Stimulated activated CD8-positive, alpha-beta memory T cell treated with anti-CD3 and anti-CD28 coated beads, Interleukin-4, amount 100 ng/mL, for 4 hours (primary cell): ENCODE measurements around the gene ARRB1.
"Not testable (repeated sequence)": the region's sequence is repeated elsewhere in the genome, so short reads cannot be mapped to it uniquely, and the experiment has no call there.

Experiments
- DNase-seq, 2 donors: peaks; one replicate each; pipeline ENCODE4 v3.0.0-alpha.2; 2020; ENCODE audit warnings: low read depth in 2 of 2, low spot score in 1 of 2

ARRB1 gene

DNA sequence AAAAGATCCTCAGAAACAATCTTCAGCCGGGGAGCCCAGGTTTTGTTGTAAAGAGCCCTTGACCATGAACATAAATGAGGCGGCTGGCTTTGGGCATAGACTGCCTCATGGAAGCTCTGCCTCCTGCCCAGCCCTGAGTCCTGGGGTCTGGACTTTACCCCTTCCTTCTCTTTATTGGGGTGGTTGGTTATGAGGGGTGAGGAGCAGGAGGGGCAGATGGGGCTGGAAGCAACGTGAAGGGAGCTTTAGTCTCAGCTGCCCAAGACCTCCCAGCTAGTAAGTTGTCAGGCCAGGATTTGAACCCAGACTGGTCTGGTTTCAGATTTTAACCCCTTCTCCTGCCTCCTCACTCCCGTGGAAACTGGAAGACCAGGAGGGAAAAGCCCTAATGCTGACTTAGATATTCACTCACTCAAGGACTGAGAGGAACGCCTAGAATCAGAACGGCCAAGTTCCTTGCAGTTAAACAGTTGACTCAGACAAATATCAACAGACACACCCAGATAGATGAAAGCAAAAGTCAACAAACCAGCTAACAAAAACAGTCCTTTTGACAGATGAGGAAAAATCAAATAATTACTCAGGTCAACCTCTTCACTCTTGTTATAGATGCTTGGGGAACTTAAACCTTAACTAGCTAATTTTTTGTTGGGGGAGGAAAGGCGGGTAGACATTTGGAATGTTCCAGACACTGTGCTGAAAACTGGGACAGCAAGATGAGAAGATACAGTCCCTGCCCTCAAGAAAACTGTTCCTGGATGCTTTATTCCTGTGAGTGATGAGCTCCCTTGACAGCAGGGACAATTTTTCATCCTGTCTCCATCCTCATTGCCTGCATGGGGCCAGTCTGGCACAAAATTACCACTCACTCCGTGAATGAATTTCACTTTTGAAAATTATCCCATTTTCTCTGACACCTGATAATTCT is 20.8 kb upstream of the ARRB1 start:
- DNase-seq, result no peak

DNA sequence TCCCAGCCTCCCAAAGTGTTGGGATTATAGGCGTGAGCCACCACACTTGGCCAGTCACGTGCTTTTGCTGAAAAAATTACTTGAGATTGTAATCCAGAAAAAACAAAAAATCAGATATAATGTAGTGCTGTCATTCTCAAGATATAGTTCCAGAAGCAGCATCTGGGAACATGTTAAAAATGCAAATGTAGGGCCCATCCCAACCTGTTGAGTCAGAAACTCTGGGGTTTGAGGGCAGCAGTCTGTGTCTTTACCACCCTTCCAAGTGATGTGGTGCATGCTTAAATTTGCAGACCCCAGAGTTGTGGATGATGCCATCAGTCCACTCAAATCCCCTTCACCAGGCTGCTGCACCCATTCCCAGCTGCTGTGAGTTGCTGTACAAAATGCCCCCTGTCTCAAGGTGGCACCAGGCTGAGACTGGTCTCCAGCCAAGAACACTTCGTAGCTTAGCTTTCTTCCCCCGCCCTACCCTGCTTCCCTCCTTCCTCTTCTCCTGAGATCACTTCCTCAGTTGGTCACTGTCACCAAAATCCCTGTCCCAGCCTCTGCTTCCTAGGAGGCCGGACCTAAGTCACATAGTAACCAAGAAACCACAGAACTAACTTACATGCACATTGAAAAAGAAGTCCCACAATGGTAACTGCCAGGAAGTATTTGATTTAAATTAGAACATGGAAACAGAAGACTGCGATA is 18.2 kb upstream of the ARRB1 start:
- DNase-seq, result no peak

DNA sequence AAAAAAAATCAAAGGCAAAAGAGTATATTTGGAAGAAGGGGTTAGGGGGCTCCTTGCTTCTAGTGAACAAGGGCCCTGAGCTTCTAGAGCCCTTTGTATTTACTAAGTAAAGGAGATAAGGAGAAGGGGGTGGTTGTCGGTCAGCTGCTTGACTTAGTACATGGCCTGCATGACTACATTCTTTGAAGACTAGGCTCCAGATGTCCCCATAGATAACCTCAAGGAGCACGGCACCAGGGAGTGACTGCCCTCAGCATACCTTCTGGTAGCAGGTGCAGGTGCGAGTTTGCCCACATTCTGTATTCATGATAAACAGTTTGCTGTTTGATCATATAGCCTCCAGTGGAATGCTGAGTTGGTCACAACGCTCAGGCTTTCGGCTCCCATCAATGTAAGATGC is 15.4 kb upstream of the ARRB1 start:
- not testable (repeated sequence) for DNase-seq

DNA sequence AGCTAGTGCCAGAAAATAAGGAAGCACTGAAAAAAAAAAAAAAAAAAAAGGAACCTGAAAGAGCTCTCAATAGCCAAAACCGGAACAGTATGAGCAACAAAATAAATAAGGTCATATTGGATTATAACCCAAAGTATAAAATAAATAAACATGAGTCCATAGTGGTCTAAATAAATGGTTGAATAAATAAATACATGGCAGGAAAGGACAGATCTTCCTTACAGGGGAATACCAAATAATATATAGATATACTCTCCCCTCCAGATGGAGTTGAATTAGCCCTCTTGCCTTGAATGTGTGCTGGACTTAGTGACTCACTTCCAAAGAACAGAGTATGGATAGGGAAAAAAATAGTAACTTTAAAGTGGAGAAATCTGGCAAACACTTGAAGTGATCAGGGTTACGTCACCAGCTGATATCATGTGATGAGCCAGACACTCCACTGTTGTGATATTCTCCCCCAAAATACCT is 14.3 kb upstream of the ARRB1 start:
- DNase-seq, result no peak

DNA sequence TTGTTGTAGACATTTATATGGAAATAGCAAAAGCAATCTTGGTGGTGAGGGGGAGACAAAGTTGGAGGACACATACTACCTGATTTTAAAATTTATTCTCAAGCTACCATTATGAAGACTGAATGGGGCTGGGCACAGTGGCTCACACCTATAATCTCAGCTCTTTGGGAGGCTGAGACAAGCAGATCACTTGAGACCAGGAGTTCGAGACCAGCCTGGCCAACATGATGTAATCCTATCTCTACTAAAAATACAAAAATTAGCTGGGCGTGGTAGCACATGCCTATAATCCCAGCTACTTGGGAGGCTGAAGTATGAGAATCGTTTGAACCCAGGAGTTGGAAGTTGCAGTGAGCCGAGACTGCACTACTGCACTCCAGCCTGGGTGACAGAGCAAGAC is 10.8 kb upstream of the ARRB1 start:
- DNase-seq, result not testable (repeated sequence)

DNA sequence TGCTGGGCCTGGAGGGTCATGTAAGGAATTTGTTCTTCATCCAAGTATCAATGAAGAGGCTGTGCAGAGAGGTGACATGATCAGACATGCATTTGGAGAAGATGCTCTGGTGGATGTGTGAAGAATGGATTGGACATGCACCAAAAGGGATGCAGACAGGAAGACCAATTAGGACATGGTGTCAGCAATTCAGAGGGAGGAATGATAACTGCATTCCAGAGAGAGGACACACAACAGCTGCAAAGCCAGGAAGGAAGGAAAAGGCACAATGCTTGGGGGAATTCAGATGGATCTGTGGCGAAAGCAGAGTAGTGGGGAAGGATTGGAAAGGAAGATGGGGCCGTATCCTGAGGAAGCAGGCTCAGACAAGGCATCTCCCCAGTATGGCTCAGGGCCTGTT is 5.2 kb upstream of the ARRB1 start:
- DNase-seq, result no peak

DNA sequence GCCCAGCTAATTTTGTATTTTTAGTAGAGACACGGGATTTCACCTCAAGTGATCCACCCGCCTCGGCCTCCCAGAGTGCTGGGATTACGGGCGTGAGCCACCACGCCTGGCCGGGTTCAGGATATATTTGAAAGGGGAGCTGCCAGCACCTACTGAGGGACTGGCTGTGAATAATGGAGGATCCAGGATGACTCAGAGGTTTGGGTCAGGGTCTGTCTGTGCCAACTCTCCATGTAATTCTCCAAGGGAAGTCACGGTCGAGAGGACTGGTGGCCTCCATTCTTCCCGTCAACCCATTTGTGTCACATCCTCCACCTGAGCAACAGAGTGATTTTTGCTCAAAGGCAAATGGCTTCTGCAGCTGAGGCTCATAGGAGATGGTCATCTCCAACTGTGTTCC is 3.6 kb upstream of the ARRB1 start:
- no peak for DNase-seq

DNA sequence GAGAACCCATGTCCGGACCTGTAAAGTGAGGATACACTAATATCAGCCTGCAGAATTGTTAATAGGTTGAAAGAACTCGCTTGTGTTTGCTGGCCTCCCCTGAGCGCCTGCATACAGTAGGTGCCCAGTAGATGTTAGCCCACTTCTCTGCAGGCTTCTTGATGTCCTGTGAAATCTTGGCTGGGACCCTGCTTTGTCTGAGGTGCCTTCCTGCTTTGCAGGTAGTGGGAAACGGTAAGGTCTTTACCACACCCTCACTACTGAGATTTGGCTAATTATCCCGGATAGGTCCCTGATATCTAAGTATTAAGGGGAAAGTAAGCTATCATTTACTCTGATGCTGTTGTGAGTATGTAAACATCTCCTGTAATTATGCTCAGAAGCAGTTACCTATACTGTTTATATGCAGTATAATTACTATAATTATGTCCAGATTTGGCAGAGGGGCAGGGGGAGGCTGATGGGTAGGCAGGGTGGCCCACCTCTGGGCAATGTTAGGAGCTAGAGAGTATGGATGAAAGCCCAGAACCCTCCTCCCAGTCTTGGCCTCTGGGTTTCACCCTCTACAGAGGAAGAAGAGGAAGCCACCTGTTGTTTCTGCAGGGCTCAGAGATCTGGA is 1.2 kb upstream of the ARRB1 start:
- DNase-seq, result no peak

DNA sequence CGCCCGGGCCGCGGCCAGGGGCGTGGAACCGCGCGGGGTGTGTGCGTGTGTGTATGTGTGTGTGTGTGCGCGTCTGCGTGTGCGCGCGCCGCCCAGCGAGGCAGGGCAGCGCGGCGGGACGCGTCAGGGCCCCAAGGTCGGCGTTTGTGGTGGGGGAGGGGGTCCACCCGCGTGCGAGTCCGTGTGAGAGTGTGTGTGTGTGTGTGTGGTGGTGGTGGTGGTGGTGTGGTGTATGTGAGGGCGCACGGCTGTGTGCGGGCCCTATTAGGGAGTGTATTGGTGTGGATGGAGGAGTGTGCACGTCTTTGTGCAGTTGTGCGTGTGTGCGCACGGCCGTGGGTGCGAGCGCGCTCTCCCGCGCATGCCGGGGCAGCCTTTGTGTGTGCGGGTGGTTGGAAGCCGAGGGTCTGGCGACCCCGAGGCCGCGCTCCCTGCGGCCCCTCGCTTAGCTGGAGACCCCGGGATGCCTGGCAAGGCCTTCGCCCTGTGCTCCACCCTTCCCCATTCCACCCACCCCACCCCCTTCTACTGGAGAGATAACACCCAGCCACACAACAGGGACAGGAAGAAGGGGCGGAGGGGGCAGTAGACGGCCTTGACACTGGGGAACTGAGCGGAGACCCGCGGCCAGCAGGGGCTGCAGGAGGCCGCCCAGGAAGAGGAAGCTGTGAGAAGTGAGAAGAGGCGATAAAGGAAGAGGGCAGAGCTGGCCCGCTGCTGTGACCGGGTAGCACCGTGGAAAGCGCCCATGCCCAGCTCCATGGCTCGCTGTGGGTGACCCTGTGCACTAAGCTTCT is 528 bp upstream of the ARRB1 start:
- DNase-seq, result peak in 1 of 2 donors; percentile 23

DNA sequence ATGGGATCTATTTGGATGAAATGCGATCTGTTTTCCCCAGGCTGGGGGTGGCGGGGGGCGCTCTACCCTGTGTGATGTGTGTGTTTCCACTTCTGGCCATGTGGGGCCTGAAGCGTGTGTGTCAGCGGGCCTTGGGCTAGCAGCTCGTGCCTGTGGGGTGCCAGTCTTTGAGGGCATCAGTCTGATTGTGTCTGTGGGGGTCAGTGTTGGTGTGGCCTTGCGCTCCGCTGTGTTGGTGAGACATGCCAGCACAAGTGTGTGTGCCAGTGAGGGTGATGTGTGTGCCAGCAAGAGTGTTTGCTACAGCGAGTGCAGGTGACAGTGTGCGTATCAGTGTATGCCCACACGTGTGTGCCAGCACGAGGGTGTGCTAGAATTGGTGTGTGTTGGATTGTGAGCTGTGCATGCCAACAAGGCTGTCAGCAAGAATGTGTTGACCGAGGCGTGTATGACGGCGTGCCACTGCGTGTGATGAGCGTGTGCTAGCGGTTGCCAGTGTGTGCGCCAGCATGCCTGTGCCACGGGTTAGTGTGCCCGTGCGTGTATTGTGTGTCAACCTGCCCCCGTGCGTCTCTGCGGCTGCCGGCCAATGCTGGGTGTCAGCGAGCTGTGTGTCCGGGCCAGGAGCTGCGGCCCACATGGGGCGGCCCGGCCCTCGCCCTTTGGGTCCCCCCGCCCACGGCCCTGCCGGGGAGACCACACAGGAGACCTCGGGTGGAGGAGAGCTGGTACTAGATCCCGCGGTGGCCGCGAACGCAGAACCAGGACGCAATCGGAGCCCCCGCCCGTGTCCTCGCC is 519 bp downstream of the ARRB1 start:
- DNase-seq, result peak in 1 of 2 donors; percentile 19

DNA sequence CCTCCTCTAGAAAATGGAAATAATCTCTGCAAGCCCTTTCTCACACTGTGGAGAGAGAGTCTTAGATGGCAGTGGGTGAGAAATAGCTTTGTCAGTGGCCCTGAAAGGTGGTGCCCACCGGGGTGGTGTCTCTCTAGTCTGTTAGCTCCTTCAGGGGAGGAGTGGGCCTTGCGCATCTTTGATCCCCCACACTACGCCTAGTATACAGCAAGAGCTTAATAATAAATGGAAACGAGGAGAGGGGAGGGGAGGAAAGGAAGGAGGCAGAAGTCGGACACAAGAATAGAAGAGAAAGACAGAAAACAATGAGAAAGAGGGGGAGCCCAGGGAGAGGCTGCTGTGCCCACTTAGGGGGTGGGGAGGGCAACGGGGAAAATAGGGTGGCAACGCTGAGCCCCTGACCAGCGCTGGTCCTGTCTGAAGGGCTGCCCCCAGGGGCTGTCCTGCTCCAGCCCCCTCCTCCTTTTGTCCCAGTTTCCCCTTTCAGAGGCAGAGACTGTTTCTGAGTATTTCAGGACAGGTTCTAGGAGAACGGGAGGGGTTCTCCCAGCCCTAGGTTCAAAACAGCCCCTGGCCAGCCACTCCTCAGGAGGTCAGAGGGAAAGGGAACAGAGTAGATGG is 1.2 kb downstream of the ARRB1 start:
- no peak for DNase-seq

DNA sequence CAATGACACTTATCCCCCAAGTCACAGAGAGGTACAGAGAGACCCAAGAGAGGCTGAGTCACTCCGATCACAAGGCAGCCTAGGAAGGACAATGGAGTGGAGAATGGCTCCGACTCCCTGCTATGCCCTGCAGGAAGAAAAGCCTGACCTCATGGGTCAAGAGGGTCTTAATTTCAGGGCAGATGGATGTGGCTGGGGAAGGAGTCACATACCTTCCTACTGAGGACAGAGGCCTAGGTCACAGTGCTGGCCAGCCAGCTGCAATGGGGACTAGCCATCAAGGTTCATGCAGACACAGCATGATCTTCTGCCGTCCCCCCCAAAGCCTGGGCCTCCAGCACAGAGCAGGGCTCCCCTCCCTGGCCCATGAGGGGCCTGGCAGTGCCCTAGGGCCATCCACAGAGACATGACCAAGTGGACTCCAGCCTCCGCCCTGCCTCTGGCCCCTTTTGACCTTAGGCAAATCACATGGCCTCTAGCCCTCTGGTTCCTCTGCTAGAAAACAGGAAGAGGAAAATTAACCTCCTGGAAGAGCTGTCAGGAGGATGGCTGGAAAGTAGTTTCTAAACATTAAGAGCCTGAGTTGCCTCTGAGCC is 1.8 kb downstream of the ARRB1 start:
- DNase-seq, result no peak

DNA sequence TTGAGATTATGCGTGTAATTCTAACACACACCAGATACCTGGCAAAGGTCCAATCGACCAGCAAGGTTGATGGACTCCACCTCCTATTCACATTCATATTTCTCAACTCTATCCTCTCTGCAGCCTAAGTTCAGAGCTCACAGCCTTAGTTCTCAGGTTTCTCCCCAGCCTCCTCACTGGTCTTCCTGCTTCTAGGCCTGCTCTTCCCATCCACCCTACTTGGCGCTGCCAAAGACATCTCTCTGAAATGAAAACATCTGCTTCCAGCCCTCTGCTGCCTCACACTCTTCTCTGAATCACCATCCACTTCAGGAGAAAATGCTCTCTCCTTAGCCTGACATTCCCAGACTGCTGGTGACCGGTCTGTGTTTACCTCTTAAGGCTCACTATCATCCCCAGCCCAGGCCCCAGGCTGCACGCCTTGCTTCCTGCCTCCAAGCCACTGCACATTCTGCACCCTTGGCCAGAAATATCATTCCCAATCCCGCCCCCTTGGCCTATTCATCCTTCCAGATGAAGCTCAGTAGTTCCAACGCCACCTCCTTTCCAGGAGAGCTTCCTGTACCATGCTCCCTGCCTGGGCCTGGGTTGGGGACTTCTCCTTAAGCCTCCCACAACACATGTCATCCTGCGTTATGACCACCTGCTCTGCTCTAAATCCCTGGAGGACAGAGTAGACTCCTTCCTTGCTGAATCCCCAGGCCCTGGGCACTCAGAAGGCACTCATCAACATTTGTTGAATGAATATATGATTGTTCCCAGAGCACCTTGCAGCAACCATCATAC is 3.5 kb downstream of the ARRB1 start:
- DNase-seq, result no peak

DNA sequence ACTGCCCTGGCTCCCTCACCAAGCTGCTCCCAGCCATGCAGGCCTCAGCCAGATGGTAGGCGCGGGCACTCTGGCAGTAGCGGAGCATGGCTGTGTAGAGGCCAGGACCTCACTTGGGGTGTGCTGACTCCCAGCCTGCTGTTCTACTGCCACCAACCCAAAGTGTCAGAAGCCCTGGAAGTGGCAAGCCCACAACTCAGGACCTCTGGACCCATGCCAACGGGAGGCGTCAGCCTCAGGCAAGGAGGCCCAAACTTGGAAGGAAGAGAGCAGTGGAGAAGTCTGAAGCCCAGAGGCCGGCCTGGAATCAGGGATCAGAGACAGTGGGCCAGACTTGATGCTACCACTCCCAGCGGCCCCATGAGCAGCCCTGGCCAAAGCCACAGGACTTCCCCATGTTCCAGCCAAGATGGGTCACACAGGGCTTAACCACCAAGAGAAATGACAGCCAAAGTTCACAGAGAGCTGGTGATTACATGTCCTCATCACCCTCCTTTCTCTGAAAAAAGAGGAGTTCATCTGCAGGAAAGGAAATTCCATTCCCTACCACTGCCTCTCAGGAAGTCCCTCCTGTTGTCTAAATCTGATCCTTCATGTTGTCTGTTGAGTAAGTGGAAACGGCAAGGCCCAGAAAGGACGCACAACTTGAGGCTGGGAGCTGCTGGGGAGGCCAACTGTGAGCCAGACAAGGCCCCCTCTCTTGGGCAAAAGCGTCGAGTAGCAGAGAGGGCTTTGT is 4.4 kb downstream of the ARRB1 start:
- DNase-seq, result no peak

DNA sequence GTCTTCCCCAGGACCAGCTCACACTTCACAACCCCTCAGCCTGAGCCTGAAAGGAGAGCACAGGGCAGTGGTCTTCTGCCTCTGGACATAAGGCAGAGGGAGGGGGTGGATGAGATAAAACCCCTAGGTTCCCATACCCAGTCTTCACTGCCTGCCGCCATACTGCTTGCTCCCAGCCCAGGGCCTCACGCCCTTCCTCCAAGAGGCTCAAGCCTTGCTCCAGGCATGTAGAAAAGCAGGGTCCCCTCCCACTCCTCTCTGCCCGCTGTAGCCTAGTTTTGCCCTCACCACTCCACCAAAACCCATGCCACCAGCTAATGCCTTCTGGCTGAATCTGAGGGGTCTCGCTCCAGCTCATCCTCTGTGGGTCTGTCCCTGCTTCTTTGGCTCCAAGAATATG is 5.2 kb downstream of the ARRB1 start:
- no peak for DNase-seq

DNA sequence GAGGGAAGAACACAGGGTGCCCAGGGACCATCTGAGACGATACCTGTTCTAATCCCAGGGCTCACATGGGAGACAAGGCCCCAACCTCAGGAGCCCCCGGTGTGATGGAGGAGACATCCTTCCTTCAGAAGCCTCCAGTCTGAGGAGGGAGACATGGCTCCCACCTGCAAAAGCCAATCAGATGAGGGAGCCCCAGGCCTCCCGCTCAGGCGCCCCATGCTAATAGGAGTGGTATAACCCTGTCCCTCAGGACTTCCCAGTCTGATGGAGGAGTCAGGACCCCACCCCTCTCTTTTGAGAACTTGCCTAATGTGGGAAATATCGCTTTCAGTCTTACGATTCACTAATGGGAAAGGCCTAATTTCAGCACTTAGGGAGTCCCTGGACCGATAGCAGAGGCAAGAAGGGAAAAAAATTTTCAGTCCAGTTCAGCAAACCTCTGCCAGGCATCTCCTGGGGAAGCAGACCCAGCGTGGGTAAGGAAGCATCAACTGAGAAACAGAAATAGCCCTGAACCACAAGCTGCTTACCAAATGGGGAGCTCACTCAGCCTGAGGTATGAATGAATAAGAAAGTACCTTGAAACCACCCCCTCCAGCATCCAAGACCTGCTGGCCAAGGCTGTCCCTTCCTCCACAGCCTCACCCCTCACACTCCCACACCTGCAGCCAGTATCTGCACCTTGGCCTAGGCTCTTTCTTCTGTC is 5.9 kb downstream of the ARRB1 start:
- no peak for DNase-seq

DNA sequence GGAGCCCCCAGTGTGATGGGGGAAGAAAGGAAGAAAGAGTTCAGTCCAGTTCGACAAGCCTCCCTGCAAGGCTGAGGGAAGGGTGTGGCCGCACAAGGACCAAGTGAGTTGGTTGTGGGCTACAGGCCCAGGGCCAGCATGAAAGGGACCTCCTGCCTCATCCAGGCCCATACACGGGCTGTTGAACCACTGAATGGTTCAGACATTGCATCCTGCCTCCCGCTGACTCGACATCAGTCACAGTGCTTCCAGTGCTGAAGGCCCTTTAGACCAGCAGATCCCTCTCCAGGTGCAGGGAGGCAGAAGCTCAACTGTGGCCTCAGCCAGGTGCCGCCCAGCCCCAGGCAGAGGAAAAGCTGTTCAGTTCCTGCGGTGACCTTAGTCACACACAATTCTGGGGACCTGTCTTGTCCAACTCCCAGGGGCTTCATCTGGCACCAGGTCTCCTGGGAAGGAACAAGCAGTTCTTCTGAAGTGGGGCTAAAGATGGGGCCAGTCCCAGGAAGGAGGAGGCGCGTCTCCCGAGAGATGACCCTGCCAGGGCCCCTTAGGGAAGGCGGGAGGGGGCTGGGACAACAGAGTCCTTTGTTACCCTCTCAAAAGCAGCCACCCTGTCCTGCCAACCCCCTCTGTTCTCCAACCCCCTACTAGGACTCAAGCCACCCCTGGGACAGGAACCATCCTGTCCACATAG is 6.6 kb downstream of the ARRB1 start:
- no peak for DNase-seq
